AG04450 (cell line): ENCODE data around the gene KCNJ15. TPM values are rescaled to one million over a fixed set of nuclear protein-coding genes. Genes with fewer than 3 reads are reported as not detected.

Experiments
- CTCF ChIA-PET: fragments of 300-600, 350-600 bp; formaldehyde crosslinking; extraction: SDS; loops from one replicate; lab custom pipeline; 2022; ENCODE audit warnings: antibody characterized with exemption, inconsistent platforms; lab: Charles Lee
- POLR2A ChIA-PET: fragments of 350-600 bp; formaldehyde crosslinking; extraction: SDS; loops from one replicate; lab custom pipeline; 2021; ENCODE audit warnings: antibody characterized with exemption, inconsistent platforms; lab: Yijun Ruan, JAX
- DNase-seq: peaks from one replicate; pipeline ENCODE4 v3.0.0-alpha.2; 2011; ENCODE audit warnings: low read depth, low spot score
- H3K27ac ChIP-seq: one replicate; pipeline ENCODE4 v1.5.1; 2012; ENCODE audit warnings: low read depth, low read length, control low read depth
- H3K27me3 ChIP-seq: one replicate; pipeline ENCODE4 v1.6.0; 2012; ENCODE audit warnings: low read length; ENCODE audit not compliant: control insufficient read depth, insufficient read depth
- H3K4me3 ChIP-seq: 2 replicates; pipeline ENCODE4 v1.5.1; 2011; ENCODE audit warnings: mild to moderate bottlenecking, low read depth, low read length, control low read depth
- H3K9me3 ChIP-seq: 2 replicates; pipeline ENCODE4 v1.5.1; 2012; ENCODE audit warnings: low read length; ENCODE audit not compliant: control insufficient read depth, insufficient read depth
- CTCF ChIP-seq: IDR thresholded peaks from 2 replicates; pipeline ENCODE4 v1.5.1; 2011; ENCODE audit warnings: low read depth, low read length, control low read depth, inconsistent platforms
- polyA plus RNA-seq: library from polyadenylated mRNA; depleted of rRNA; stranded (reverse); fragments of >200 nt; gene quantifications from 2 replicates; pipeline ENCODE4 v1.2.3, GENCODE V29; 2011

KCNJ15 gene
- polyA plus RNA-seq, 1 experiment: 0.07 TPM

GRCh38 chr21:38352536-38353219 lies 95.9 kb downstream of the KCNJ15 start:
- TF ChIP-seq CTCF: peak; percentile 94
- POLR2A ChIA-PET: interaction anchor here (1.0 kb wide), 1 partner anchor 181 kb away, joined by 4 read pairs; no protein-coding TSS in a partner anchor
- peak; percentile 58 for DNase-seq
- no peaks in the 10 kb centered on the region for H3K27me3 ChIP-seq
- H3K9me3 ChIP-seq: peaks cover 3% of the 10 kb centered on the region; the same call in 1 of the 2 replicates
- H3K4me3 ChIP-seq: no peak overlapping the region
- H3K27ac ChIP-seq: peak overlapping the region; percentile 75
- CTCF ChIA-PET: interaction anchor here (0.6 to 9.4 kb wide), 71 partner anchors 10 to 1049 kb away, joined by 3 to 353 read pairs (median 4); partner anchors contain the start of gene KCNJ6

- Histone ChIP-seq H3K27ac (no peak overlapping the region), H3K4me3 (no peak overlapping the region), H3K27me3 (no peaks in the 10 kb centered on the region), H3K9me3 (peaks cover 3% of the 10 kb centered on the region; the same call in 1 of the 2 replicates)
- no peak for DNase-seq
- ChIA-PET CTCF (interaction anchor here (1.1 to 9.4 kb wide), 13 partner anchors 119 to 682 kb away, joined by 3 to 353 read pairs (median 25); no protein-coding TSS in a partner anchor), POLR2A (no interaction called here)
- TF ChIP-seq CTCF: no peak
Measured at GRCh38 chr21:38354231-38354630, 97.4 kb downstream of the KCNJ15 start.

GRCh38 chr21:38354746-38355145 lies 98.0 kb downstream of the KCNJ15 start:
- POLR2A ChIA-PET: no interaction called here

GRCh38 chr21:38355353-38355752 lies 98.6 kb downstream of the KCNJ15 start:
- CTCF ChIA-PET: interaction anchor here (0.7 to 9.4 kb wide), 14 partner anchors 85 to 684 kb away, joined by 3 to 353 read pairs (median 11); no protein-coding TSS in a partner anchor
- Histone ChIP-seq H3K4me3 (no peak overlapping the region), H3K27me3 (no peaks in the 10 kb centered on the region), H3K9me3 (peaks cover 3% of the 10 kb centered on the region; the same call in 1 of the 2 replicates), H3K27ac (no peak overlapping the region)
- POLR2A ChIA-PET: no interaction called here
- DNase-seq: no peak
- no peak for TF ChIP-seq CTCF

More at GRCh38 chr21:38354746-38355145, 98.0 kb downstream of the KCNJ15 start:
- DNase-seq: no peak
- Histone ChIP-seq H3K9me3 (peaks cover 3% of the 10 kb centered on the region; the same call in 1 of the 2 replicates), H3K27me3 (no peaks in the 10 kb centered on the region), H3K4me3 (no peak overlapping the region), H3K27ac (no peak overlapping the region)
- CTCF ChIA-PET: interaction anchor here (0.9 to 9.4 kb wide), 13 partner anchors 136 to 684 kb away, joined by 3 to 353 read pairs (median 11); no protein-coding TSS in a partner anchor
- TF ChIP-seq CTCF: no peak
